Tibial nerve (tissue), 4 donors: ENCODE results near the gene CDH22.

ENCODE experiments used
- EP300 ChIP-seq, 2 donors: sonication (generic); formaldehyde crosslinking; IDR thresholded peaks; one replicate each; pipeline ENCODE4 v1.6.1; 2017; ENCODE audit warnings: antibody characterized with exemption in 2 of 2, mild to moderate bottlenecking in 1 of 2
- POLR2A ChIP-seq, 2 donors: fragments of 450-650 bp; IDR thresholded peaks; one replicate each; pipeline ENCODE4 v1.6.1; 2017; ENCODE audit warnings: antibody characterized with exemption in 2 of 2, mild to moderate bottlenecking in 2 of 2, moderate library complexity in 2 of 2
- TF ChIP-seq, protein P1 (sequence below), 5 experiments: fragments of 200-600 bp in 3 of 5; fragments of 450-650 bp in 2 of 5; sonication (generic) in 3 of 5; IDR thresholded peaks; one replicate each; pipeline ENCODE4 v1.5.1; 2016 to 2019; ENCODE audit warnings: antibody characterized with exemption in 5 of 5, mild to moderate bottlenecking in 3 of 5, moderate library complexity in 2 of 5

DNA sequence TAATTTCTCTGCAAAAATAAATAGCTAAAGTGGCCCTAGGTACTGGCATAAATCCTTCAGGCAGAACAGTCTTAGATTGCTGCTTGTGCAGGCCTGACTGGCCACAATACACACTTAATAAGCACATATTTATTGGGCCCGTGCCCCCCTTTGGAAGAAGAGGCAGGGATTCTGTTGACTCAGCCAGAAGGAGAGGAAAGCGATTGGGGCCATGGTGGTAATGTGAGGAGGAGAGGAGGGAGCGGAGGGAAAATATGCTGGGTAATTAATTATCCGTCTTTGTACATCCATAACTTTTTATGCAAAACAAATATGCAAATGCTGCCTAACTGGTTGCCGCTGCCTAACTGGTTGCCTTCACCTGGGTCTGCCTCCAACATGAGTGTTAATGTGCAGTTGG is 154.0 kb downstream of the CDH22 start:
- TF ChIP-seq, protein P1, sequence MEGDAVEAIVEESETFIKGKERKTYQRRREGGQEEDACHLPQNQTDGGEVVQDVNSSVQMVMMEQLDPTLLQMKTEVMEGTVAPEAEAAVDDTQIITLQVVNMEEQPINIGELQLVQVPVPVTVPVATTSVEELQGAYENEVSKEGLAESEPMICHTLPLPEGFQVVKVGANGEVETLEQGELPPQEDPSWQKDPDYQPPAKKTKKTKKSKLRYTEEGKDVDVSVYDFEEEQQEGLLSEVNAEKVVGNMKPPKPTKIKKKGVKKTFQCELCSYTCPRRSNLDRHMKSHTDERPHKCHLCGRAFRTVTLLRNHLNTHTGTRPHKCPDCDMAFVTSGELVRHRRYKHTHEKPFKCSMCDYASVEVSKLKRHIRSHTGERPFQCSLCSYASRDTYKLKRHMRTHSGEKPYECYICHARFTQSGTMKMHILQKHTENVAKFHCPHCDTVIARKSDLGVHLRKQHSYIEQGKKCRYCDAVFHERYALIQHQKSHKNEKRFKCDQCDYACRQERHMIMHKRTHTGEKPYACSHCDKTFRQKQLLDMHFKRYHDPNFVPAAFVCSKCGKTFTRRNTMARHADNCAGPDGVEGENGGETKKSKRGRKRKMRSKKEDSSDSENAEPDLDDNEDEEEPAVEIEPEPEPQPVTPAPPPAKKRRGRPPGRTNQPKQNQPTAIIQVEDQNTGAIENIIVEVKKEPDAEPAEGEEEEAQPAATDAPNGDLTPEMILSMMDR (IDR thresholded peaks at IDR 0.05): no peak
- TF ChIP-seq POLR2A (IDR thresholded peaks at IDR 0.05): no peak
- TF ChIP-seq EP300 (IDR thresholded peaks at IDR 0.05): no peak
